Effector memory CD8-positive, alpha-beta T cell (primary cell): ENCODE results near the gene CTIF.

Source experiments
- ATAC-seq: fragments of 150-1000 bp; cut with Tn5 transposase; replicated peaks from 2 replicates; pipeline ENCODE4 v1.10.0; 2021; ENCODE audit warnings: mild to moderate bottlenecking, moderate library complexity
- DNase-seq, 3 experiments: peaks; one replicate each; pipeline ENCODE4 v3.0.0; 2021
- H3K27ac Mint-ChIP-seq, 2 donors: one replicate each; pipeline ENCODE4 v1.8.0; 2022; ENCODE audit warnings: mild to moderate bottlenecking in 2 of 2, mixed read lengths in 2 of 2, moderate library complexity in 2 of 2
- H3K27me3 Mint-ChIP-seq, 2 donors: one replicate each; pipeline ENCODE4 v1.8.0; 2022; ENCODE audit warnings: mixed read lengths in 2 of 2
- H3K36me3 Mint-ChIP-seq: one replicate; pipeline ENCODE4 v1.8.0; 2022; ENCODE audit warnings: mild to moderate bottlenecking, moderate library complexity, mixed read lengths; ENCODE audit not compliant: insufficient read depth
- H3K4me1 Mint-ChIP-seq, 2 donors: one replicate each; pipeline ENCODE4 v1.8.0; 2022; ENCODE audit warnings: low read depth in 2 of 2, mixed read lengths in 2 of 2
- H3K4me3 Mint-ChIP-seq, 2 donors: one replicate each; pipeline ENCODE4 v1.8.0; 2022; ENCODE audit warnings: mild to moderate bottlenecking in 2 of 2, mixed read lengths in 2 of 2, moderate library complexity in 2 of 2
- H3K9me3 Mint-ChIP-seq, 2 donors: one replicate each; pipeline ENCODE4 v1.8.0; 2022; ENCODE audit warnings: mixed read lengths in 2 of 2

The CTIF gene

DNA sequence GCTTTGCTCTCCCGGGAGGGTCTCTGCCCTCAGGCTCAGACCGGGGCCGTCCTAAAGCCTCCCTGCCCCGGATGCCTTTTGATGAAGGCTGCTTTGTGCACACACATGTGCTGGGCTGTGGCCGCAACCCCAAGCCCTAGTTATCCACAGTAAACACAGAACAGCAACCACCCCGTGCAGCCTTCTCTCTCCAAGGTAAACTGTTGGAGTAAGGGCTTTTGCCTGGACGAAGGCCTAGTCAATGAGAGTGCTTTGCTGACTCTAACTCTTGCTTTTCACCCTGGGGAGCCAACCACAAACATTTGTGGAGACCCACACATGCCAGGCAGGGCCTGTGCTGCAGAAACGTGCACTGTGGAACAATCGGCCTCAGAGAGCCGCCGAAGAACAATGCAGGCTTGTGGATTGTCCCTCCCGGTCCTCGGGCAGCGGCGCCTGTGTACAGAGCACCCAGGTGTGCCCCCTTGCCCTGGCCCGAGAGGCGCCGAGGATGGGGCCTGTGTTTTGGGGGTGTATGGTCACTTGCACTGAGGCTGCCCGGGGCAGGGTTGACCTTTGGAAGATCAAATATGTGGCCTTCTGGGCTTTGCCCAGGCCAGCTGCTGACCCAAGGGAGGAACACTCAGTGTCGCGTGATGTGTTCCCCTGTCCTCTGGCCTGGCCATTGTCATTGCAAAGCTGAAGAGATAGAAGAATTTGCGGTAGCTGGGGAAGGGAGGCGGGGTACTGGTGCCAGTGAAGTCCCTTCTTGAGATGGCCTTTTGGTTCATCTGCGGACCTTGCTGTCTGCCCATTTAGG is 37.0 kb downstream of the CTIF start:
- Mint-ChIP-seq H3K27me3 (peaks cover 0 to 10% of the 10 kb centered on the region in 2 donors), H3K9me3 (no peaks in the 10 kb centered on the region), H3K4me3 (no peak overlapping the region), H3K4me1 (no peaks in the 10 kb centered on the region), H3K36me3 (peaks cover 4% of the 10 kb centered on the region), H3K27ac (no peak overlapping the region)
- DNase-seq (no peak), ATAC-seq (no peak)

DNA sequence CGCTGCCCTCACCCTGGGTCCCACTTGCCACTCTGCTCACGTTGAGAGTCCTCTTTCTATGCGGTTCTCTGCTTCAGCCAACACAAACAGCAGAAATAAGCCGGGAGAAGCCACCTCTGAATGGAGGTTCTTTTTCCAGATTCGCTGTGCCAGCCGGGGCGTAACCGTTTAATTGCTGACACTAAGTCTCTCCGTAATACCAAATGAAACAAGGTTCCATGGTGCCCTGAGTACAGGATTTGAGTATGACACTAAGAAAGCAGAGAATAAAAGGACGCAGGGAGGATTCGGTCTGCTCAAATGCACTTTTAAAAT is 37.6 kb downstream of the CTIF start:
- Mint-ChIP-seq H3K27ac (no peak overlapping the region), H3K4me3 (no peak overlapping the region), H3K4me1 (no peaks in the 10 kb centered on the region), H3K36me3 (peaks cover 4% of the 10 kb centered on the region), H3K9me3 (no peaks in the 10 kb centered on the region), H3K27me3 (peaks cover 0 to 14% of the 10 kb centered on the region in 2 donors)
- DNase-seq (no peak), ATAC-seq (no peak)

DNA sequence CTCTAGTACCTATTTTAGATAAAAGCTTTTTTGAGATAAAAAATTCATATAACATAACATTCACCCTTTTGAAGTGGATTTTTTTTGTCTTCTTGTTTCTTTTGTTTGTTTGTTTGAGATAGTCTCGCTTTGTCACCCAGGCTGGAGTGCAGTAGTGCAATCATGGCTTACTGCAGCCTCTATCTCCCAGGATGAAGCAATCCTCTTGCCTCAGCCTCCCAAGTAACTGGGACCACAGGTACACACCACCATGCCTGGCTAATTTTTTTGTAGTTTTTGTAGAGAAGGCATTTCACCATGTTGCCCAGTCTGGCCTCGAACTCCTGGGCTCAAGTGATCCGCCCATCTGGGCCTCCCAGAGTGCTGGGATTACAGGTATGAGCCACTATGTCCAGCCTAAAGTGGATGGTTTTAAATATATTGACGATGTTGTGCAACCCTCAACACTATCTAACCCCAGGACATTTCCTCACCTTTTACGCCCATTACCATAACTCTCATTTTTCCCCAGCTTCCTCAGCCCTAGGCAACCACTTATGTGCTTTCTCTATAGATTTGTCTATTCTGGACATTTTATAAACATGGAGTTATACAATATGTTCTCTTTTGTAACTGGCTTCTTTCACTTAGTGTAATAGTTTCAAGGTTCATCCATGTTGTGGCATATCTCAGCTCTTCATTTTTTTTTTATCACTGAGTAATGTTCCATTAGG is 38.8 kb downstream of the CTIF start:
- H3K27me3 Mint-ChIP-seq, result peaks cover 0 to 24% of the 10 kb centered on the region in 2 donors
- no peak for ATAC-seq

DNA sequence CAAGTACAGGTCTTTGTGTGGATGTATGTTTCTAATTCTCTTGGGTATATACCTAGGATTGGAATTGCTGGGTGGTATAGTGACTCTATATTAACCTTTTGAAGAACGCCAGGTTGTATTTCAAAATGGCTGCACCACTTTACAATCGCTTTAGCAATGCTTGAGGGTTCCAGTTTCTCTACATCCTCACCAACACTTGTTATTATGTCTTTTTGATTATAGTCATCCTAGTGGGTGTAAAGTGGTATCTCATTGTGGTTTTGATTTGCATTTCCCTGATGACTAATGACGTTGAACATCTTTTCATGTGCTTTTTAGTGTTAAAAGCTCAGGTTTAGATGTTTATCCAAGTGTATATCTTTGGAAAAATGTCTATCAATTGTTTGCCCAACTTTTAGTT is 39.5 kb downstream of the CTIF start:
- Mint-ChIP-seq H3K4me3 (no peak overlapping the region), H3K4me1 (no peaks in the 10 kb centered on the region), H3K36me3 (peaks cover 4% of the 10 kb centered on the region), H3K9me3 (no peaks in the 10 kb centered on the region), H3K27me3 (peaks cover 0 to 24% of the 10 kb centered on the region in 2 donors), H3K27ac (no peak overlapping the region)
- no peak for ATAC-seq
- DNase-seq, result no peak

More for the DNA sequence above, 38.8 kb downstream of the CTIF start:
- Mint-ChIP-seq H3K4me1 (no peaks in the 10 kb centered on the region), H3K9me3 (no peaks in the 10 kb centered on the region), H3K27ac (no peak overlapping the region), H3K4me3 (no peak overlapping the region), H3K36me3 (peaks cover 4% of the 10 kb centered on the region)
- DNase-seq, result no peak

DNA sequence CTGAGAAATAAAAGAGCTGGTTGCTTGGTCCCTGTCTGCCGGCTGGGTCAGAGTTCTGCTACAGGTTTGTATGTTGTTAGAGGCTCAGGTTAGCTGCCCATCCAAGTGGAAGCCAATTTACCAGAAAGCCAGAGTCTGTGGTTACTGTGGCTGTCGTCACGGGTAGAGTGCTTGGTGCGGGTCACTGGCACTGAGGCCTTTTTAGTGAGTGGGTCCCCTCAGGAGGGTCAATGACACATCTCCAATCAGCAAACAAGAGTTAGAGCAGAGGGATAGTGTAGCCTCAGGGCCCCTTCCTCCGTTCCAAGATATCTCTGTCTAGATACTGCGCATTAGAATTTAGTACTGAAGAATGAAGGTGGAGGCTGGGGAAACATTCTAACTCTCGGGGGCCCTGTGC is 41.2 kb downstream of the CTIF start:
- Mint-ChIP-seq H3K4me1 (peaks cover 0 to 1% of the 10 kb centered on the region in 2 donors), H3K4me3 (no peak overlapping the region), H3K27me3 (peaks cover 0 to 15% of the 10 kb centered on the region in 2 donors), H3K27ac (no peak overlapping the region), H3K9me3 (no peaks in the 10 kb centered on the region), H3K36me3 (no peaks in the 10 kb centered on the region)
- no peak for DNase-seq
- ATAC-seq, result no peak

DNA sequence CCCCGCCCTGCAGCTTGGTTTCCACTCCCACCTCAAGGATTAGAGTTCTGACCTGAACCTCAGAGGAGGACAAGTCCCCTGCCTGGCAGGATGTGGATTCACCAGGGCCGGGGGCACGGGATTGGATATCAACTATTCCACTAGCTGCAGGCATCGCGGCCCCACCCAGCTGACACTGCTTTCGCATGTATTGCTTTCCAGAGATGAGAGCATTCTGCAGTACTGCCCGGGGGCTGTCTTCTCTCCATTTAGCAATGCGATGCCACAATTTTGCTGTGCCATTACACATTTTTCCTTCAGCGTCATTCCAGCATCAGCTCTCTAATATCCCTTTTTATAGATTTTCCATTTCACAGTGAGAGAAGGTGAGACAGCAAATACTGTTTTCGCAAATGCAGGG is 42.0 kb downstream of the CTIF start:
- ATAC-seq (no peak), DNase-seq (no peak)
- Mint-ChIP-seq H3K4me1 (peaks cover 0 to 1% of the 10 kb centered on the region in 2 donors), H3K9me3 (no peaks in the 10 kb centered on the region), H3K27me3 (peaks cover 0 to 15% of the 10 kb centered on the region in 2 donors), H3K36me3 (no peaks in the 10 kb centered on the region), H3K4me3 (no peak overlapping the region), H3K27ac (no peak overlapping the region)

DNA sequence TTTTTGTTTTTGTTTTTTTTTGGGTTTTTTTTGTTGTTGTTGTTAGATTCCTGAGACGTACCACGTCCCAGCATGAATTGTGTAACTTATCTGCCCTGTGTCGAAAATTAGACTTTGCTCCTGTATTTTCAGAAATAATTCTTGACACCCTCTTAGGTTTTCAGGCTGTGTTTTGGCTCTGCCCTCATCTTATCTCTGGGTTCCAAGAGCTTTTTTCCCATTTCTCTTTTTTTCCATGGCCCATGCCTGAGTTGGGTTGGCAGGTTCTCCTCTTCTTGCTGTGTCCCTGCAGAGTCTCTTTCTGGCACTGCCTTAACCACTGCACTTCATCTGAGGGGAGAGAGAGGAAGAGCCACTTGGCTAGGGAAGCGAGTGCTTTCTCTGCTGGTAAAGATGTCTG is 42.4 kb downstream of the CTIF start:
- ATAC-seq (no peak), DNase-seq (no peak)
- no peaks in the 10 kb centered on the region for H3K9me3 Mint-ChIP-seq
- H3K36me3 Mint-ChIP-seq, result no peaks in the 10 kb centered on the region
- peaks cover 0 to 1% of the 10 kb centered on the region in 2 donors for H3K4me1 Mint-ChIP-seq
- H3K27ac Mint-ChIP-seq, result no peak overlapping the region
- H3K27me3 Mint-ChIP-seq, result peaks cover 0 to 15% of the 10 kb centered on the region in 2 donors
- H3K4me3 Mint-ChIP-seq, result no peak overlapping the region

DNA sequence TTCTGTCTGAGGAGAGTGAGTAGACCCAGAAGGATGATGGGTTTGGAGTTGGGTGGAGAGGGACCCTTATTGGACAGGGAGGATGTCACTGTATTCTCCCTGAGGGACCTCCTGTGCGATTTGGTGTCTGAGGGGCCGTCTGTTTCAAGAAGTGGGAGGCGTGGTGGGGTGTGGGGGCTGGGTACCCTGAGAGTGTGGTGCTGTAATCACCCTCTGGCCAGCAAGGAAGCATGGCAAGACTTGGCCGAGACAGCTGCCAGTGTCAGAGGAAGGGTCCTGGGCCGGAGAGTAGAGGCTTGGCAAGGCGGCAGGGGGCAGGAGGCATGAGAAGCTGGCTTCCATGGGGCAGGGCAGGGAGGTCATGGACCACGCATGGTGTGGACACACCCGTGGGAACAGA is 43.1 kb downstream of the CTIF start:
- DNase-seq (no peak), ATAC-seq (no peak)
- H3K27ac Mint-ChIP-seq, result no peak overlapping the region
- H3K27me3 Mint-ChIP-seq, result peaks cover 0 to 15% of the 10 kb centered on the region in 2 donors
- H3K4me3 Mint-ChIP-seq, result no peak overlapping the region
- no peaks in the 10 kb centered on the region for H3K36me3 Mint-ChIP-seq
- H3K4me1 Mint-ChIP-seq, result peaks cover 0 to 1% of the 10 kb centered on the region in 2 donors
- H3K9me3 Mint-ChIP-seq, result no peaks in the 10 kb centered on the region

DNA sequence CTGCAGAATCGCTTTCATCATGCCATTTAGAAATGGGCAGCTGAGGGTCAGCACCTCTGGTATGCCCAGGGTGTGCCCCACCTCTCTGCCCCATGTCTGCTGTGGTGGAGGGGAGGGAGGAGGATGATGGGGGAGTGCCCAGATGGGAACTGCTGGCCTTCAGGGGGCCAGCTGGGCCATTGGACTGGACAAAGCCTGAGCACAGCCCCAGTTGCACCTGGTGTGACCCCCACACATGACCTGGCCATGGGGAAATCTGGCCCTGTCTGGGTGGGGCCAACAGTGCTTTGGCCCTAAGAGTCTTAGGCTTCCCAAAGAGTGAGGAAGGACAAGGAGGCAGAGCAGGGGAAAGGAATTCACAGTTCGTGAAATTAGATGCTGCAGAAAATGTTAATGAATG is 44.1 kb downstream of the CTIF start:
- Mint-ChIP-seq H3K9me3 (no peaks in the 10 kb centered on the region), H3K27ac (no peak overlapping the region), H3K4me1 (peaks cover 0 to 1% of the 10 kb centered on the region in 2 donors), H3K27me3 (peaks cover 0 to 15% of the 10 kb centered on the region in 2 donors), H3K36me3 (no peaks in the 10 kb centered on the region), H3K4me3 (no peak overlapping the region)
- no peak for ATAC-seq
- DNase-seq, result no peak

DNA sequence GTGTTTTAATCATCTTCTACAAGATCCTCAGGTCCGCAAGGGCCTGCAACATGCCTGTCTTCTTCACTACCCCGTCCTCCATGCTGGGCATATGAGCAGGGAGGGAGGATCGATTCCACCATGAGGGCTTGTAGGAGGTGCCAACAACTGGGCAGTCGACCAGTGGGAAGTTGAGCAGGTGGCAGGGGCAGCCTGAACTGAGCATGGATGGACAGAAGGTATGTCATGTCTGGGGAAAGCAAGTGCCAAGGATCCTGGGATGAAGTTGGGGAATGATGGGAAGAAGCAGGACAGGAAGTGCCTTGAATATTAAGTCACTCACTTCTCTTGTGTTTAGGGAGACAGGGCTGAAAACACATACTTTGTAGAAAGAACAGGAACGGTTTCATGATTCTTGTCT is 44.7 kb downstream of the CTIF start:
- Mint-ChIP-seq H3K27ac (no peak overlapping the region), H3K9me3 (no peaks in the 10 kb centered on the region), H3K36me3 (no peaks in the 10 kb centered on the region), H3K4me3 (no peak overlapping the region), H3K4me1 (peaks cover 0 to 1% of the 10 kb centered on the region in 2 donors), H3K27me3 (peaks cover 0 to 15% of the 10 kb centered on the region in 2 donors)
- ATAC-seq (no peak), DNase-seq (no peak)

DNA sequence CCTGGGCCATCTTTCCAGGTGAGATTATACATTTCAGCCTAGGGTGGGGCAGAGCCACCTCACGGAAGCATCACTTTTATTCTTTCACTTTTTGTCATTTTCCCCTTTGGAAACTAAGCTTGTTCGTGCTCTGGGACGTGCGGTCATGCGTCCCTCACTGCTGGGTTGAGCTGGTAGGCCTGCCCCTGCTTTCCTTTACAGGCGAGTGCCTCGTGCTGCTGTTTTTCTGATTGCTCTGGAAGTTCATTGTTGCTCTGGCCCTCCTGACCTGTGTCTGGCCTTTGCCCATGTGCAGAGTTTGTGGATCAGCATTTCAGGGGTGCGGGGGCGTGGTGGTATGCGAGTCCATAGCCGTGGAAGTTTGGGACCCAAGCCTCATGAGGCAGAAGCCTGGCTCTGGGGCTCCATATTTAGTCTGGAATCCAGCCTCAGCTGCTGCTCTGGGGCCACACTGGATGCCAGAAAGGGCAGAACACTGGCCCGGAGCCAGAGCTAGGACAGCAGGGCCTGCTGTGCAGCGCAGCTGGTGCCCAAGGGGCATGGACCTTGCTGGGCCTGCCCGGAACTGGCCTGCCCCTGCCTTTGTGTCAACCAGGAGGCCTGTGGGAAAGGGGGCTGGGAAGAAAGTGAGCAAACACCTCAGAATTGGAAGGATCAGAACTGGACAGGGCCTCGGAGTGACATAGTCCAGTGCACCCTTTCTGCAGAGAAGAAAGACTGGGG is 51.1 kb downstream of the CTIF start:
- H3K9me3 Mint-ChIP-seq, result no peaks in the 10 kb centered on the region
- no peaks in the 10 kb centered on the region for H3K27me3 Mint-ChIP-seq
- no peak for ATAC-seq
- no peak for DNase-seq
- H3K36me3 Mint-ChIP-seq, result no peaks in the 10 kb centered on the region
- H3K4me3 Mint-ChIP-seq, result no peak overlapping the region
- H3K4me1 Mint-ChIP-seq, result no peaks in the 10 kb centered on the region
- H3K27ac Mint-ChIP-seq, result no peak overlapping the region

DNA sequence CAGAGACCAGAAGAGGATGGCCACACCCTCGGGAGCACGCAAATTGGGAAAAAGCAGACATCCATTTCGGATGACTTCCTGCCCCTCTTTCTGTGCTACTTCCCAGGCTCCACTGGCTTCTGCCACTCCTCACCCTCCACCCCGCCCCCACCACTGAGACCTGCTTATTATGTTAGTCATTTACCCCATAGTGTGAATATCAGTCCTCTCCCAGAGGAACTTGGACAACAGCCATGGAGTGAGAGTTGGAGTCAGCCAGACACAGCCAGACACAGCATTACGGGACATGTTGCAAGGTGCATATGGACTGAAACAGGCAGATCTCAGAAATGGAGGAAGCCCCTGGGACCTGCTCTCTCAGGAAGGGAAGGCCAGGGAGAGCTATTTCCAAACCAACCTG is 51.8 kb downstream of the CTIF start:
- ATAC-seq, result no peak
- H3K27ac Mint-ChIP-seq, result no peak overlapping the region
- H3K4me1 Mint-ChIP-seq, result no peaks in the 10 kb centered on the region
- DNase-seq, result no peak
- no peaks in the 10 kb centered on the region for H3K9me3 Mint-ChIP-seq
- no peaks in the 10 kb centered on the region for H3K27me3 Mint-ChIP-seq
- no peaks in the 10 kb centered on the region for H3K36me3 Mint-ChIP-seq
- no peak overlapping the region for H3K4me3 Mint-ChIP-seq

DNA sequence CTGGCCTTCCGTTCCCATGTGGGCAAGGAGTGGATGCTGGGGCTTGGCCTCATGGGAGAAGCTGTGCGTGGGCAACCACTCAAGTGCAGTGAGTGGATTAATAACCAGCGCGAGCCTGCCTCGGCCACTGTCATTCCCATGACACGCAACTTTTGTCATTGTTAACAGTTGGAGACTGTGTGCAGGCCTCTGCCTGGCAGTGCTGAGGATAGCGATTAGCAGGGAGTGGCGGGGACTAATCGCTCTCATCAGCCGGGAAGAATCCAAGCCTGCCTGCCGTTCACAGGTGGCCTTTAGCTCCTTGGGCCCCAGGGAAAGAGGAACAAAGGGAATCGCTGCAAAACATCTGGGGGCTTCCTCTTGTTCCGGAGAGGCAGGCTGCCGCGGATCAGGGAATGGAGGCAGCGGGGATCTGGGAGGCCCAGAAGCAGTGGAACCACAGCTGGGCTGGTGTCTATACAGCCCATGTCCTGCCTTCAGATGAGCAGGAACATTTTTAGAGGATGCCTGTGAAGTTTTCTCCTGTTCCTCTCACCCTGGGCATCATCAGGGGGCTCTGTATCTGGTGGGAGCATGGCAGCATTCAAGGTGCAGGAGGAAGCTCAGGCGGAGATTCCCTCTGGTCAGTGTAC is 53.8 kb downstream of the CTIF start:
- Mint-ChIP-seq H3K9me3 (no peaks in the 10 kb centered on the region), H3K27me3 (no peaks in the 10 kb centered on the region), H3K4me3 (no peak overlapping the region), H3K4me1 (no peaks in the 10 kb centered on the region), H3K36me3 (no peaks in the 10 kb centered on the region), H3K27ac (no peak overlapping the region)
- DNase-seq, result no peak
- no peak for ATAC-seq
